ENCODE data around the gene SNX33. TPM values are rescaled to one million over a fixed set of nuclear protein-coding genes. Genes with fewer than 3 reads are reported as not detected.

SNX33 gene
- total RNA-seq, 2 experiments from 2014 or later: 0.60 to 0.79 TPM

DNA sequence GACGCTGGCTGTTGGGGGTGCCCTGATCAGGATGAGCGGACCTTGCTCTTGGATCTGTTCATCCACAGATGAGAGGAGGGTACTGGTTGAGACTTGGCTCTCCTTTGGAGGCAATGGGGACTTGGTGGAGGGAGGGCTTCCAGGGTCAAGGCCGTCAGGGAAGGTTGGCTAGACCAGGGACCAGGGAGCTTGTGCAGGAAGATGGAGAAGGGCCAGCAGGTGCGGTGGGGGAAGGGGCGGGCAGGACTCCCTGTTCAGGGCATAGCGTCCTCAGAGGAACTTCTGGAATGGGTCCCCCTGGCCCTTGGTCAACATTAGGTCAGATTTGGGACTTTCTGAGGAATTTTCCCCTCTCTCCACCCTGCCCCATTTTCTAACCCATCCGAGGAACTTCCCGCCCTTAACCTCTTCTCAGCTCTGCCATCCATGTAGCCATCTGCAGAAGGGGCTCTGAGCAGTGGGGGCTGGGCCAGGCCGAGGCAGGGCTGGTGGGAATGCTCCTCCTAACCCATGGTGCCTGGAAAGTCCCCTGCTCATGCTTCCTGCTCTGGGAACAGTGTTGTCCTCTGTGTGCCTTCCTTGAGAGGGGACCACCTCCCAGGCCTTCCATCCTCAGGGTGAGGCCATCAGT lies 11.5 kb downstream of the SNX33 start:
- Mint-ChIP-seq H3K27ac (no peak overlapping the region), H3K4me3 (no peak overlapping the region), H3K9me3 (no peaks in the 10 kb centered on the region), H3K27me3 (no peaks in the 10 kb centered on the region), H3K4me1 (no peaks in the 10 kb centered on the region), H3K36me3 (ENCODE audit: low read depth) (no peaks in the 10 kb centered on the region)
- ChIA-PET CTCF (no interaction called here), POLR2A (no interaction called here)
- DNase-seq: no peak

DNA sequence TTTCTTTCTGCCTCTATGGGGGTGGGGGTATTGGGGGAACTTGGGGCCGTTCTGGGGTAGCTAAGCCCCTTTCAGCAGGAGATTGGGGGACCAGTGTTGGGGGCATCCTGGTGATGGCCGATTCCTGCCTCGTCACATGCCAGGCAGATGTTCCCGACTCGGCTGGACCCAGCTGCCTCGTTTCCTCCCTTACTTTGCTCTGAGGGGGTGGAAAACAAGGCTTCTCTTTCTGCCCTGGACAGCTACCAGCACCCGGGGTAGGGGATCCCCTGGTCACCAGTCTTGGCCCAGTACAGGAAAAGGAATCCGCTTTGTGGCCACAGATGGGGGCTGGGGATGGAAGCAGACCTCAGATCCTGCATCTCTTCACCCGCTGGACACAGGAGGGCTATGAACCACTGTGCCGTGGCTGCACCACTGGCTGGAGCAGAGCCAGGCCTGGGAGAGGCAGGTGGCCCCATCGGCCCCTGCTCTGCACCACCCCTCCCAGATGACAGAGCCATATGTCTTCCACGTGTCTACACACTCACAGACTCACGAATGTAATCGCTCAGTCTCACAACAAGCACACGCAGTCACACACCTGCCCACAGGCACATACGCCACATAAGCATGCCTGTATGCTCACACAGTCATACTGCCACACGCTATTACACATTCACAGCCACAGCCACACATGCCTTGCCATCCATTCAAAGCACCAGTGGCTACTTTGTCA lies 12.4 kb downstream of the SNX33 start:
- ChIA-PET POLR2A (no interaction called here), CTCF (interaction anchor here (1.8 kb wide), 1 partner anchor 22 kb away, joined by 5 read pairs; no protein-coding TSS in a partner anchor)
- Mint-ChIP-seq H3K4me3 (no peak overlapping the region), H3K36me3 (ENCODE audit: low read depth) (no peaks in the 10 kb centered on the region), H3K27me3 (no peaks in the 10 kb centered on the region), H3K27ac (no peak overlapping the region), H3K9me3 (no peaks in the 10 kb centered on the region), H3K4me1 (no peaks in the 10 kb centered on the region)
- DNase-seq: no peak

DNA sequence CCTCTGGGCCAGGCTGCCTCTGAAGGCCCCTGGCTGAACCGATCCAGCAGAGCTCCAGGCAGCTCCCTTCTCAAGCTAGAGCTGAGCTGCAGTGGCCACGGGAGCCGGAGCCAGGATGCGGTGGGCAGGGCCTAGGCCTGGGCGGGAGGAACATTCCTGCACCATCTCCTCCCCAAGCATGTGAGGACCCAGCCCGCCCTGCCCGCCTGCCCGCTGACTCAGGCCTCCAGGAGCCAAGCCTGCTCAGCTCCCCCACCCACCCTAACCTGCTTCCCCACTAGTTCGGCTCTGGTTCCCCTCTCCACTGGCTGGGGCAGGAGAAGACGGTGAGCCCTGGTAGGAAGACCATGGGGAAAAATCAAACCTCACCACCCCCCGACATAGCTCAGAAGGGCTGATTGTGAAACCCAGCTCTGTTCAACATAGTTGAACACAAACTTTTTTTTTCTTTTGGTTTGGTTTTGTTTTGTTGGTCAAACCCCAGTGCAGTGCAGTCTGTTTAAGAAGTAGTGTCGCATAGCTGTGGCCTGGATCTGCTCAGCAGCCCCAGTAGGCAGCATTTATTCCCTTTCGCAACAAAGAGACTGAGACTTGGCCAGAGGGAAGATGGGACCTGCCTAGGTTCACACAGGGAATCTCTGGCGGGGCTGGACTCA lies 13.5 kb downstream of the SNX33 start:
- no peaks in the 10 kb centered on the region for H3K9me3 Mint-ChIP-seq
- H3K36me3 Mint-ChIP-seq (ENCODE audit: low read depth): no peaks in the 10 kb centered on the region
- POLR2A ChIA-PET: no interaction called here
- H3K27ac Mint-ChIP-seq: no peak overlapping the region
- H3K27me3 Mint-ChIP-seq: no peaks in the 10 kb centered on the region
- no peak for DNase-seq
- no peak overlapping the region for H3K4me3 Mint-ChIP-seq
- CTCF ChIA-PET: interaction anchor here (0.8 to 1.8 kb wide), 2 partner anchors 21 to 25 kb away, joined by 3 to 5 read pairs; no protein-coding TSS in a partner anchor
- H3K4me1 Mint-ChIP-seq: peaks cover 4% of the 10 kb centered on the region

DNA sequence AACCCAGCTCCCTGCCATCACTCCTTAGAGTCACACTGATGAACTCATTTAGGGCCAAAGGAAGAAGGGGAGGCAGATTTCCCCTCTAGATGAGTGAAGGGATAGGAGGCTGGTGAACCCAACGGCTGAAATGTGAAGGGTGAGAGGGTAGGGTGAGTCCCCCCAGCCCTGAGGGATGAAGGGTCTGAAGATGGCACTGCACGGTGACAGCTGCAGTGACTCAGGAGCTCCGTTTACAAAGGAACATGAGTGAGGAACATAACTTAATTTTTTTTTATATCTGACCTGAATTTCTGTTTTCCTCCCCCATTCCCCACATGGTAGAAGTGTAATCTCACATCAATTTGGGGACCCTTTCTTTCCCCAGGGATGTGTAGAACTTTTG lies 14.0 kb downstream of the SNX33 start:
- Mint-ChIP-seq H3K27ac (no peak overlapping the region), H3K4me3 (no peak overlapping the region), H3K9me3 (no peaks in the 10 kb centered on the region), H3K27me3 (no peaks in the 10 kb centered on the region), H3K4me1 (peaks cover 4% of the 10 kb centered on the region), H3K36me3 (ENCODE audit: low read depth) (no peaks in the 10 kb centered on the region)
- ChIA-PET POLR2A (interaction anchor here (0.6 kb wide), 1 partner anchor 135 kb away, joined by 3 read pairs; no protein-coding TSS in a partner anchor), CTCF (interaction anchor here (0.8 to 1.8 kb wide), 3 partner anchors 10 to 25 kb away, joined by 3 to 5 read pairs (median 3); no protein-coding TSS in a partner anchor)
- no peak for DNase-seq

DNA sequence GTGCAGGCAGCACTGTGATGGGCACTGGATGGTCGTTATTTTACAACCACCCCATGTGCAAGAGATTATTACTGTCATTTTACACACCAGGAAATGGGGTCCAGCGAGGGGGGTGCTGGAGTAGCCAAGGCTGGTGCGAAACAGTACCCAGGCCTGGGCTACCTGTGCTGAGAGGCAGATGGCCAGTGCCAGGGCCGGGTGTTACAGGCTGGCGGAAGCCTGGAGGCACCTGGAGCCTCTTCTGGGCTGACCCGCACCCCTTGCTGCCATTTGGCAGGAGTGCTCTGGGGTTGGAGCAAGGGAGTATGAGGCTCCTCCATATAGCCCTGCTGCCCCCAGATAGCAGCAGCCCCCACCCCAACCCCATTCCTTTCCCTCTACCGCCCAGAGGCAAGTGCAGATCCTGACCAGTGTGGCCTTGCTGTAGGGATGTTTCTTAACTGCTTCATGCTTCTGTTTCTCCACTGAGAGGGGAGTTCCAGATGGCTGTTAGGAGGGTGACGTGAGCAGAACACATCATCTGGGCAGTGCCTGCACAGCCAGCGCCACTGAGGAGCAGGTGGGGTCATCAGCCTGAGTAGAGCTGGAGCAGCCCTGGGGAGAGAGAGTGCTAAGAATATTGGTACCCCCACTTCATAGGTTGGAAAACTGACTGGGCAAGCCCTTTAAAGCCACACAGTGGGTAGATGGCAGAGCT lies 15.3 kb downstream of the SNX33 start:
- no peaks in the 10 kb centered on the region for H3K9me3 Mint-ChIP-seq
- H3K36me3 Mint-ChIP-seq (ENCODE audit: low read depth): no peaks in the 10 kb centered on the region
- peaks cover 4% of the 10 kb centered on the region for H3K4me1 Mint-ChIP-seq
- DNase-seq: no peak
- no peak overlapping the region for H3K27ac Mint-ChIP-seq
- ChIA-PET POLR2A (no interaction called here), CTCF (interaction anchor here (1.2 kb wide), 1 partner anchor 8 kb away, joined by 3 read pairs; no protein-coding TSS in a partner anchor)
- no peaks in the 10 kb centered on the region for H3K27me3 Mint-ChIP-seq
- H3K4me3 Mint-ChIP-seq: no peak overlapping the region

DNA sequence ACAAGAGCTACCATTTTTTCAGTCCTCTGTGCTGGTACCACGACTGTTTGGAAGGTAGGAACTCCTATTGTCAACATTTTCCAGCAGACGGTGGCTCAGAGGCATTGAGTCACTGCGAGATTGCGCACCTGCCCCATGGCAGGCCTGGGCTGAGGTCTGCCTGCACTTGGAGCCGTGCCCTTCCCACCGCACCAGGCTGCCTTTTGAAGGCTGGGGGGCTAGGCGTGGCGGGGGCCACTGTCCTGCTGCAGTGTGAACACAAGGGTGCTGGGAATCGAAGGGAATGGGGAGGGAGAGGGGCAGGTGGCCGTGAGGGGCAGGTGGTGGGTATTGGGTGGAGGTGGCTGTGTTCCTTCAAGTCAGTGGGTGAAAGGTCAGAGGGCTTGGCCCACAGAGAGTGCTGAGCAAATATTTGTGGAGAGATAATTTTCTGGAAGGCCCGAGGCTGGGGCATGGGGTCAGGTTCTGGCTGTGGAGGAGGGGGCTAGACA lies 16.3 kb downstream of the SNX33 start:
- ChIA-PET CTCF (interaction anchor here (0.8 kb wide), 1 partner anchor 331 kb away, joined by 3 read pairs; no protein-coding TSS in a partner anchor), POLR2A (no interaction called here)
- H3K4me1 Mint-ChIP-seq: peaks cover 4% of the 10 kb centered on the region
- H3K27ac Mint-ChIP-seq: no peak overlapping the region
- no peaks in the 10 kb centered on the region for H3K27me3 Mint-ChIP-seq
- no peak overlapping the region for H3K4me3 Mint-ChIP-seq
- H3K9me3 Mint-ChIP-seq: no peaks in the 10 kb centered on the region
- H3K36me3 Mint-ChIP-seq (ENCODE audit: low read depth): no peaks in the 10 kb centered on the region
- no peak for DNase-seq

DNA sequence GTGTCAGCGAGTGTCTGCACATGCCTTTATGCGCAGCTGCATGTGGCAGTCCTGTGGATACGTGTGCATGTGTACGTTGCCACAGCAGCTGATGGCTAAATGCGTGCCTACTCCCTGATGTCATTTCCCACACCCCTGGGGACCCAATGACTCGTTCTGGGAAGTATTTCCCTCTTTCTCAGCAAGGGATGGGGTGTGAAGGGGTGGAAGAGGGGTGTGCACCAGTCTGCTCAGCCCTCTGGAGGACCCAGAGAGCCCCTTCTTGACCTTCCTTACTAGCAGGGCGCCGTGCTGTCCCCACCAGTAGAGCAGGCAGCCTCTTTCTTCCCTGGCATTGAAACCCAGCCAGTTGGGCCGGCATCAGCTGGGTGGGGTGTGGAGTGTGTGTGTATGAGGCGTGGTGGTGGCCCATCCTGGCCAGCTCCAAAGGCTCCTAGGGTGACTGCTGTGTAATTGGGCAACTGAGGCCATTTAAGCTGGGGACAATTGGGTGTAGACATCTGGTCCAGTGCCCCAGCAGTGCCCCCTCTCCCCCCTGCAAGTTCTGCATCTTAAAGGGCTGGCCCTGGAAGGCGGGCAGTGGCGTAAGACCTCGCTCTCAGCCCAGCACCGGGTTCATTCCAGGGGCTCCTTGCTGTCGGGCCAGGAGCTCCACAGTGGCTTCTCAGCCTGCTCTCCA lies 19.2 kb downstream of the SNX33 start:
- H3K36me3 Mint-ChIP-seq (ENCODE audit: low read depth): no peaks in the 10 kb centered on the region
- H3K4me3 Mint-ChIP-seq: no peak overlapping the region
- CTCF ChIA-PET: no interaction called here
- POLR2A ChIA-PET: no interaction called here
- H3K9me3 Mint-ChIP-seq: no peaks in the 10 kb centered on the region
- no peak for DNase-seq
- H3K27me3 Mint-ChIP-seq: no peaks in the 10 kb centered on the region
- H3K27ac Mint-ChIP-seq: no peak overlapping the region
- peaks cover 4% of the 10 kb centered on the region for H3K4me1 Mint-ChIP-seq

DNA sequence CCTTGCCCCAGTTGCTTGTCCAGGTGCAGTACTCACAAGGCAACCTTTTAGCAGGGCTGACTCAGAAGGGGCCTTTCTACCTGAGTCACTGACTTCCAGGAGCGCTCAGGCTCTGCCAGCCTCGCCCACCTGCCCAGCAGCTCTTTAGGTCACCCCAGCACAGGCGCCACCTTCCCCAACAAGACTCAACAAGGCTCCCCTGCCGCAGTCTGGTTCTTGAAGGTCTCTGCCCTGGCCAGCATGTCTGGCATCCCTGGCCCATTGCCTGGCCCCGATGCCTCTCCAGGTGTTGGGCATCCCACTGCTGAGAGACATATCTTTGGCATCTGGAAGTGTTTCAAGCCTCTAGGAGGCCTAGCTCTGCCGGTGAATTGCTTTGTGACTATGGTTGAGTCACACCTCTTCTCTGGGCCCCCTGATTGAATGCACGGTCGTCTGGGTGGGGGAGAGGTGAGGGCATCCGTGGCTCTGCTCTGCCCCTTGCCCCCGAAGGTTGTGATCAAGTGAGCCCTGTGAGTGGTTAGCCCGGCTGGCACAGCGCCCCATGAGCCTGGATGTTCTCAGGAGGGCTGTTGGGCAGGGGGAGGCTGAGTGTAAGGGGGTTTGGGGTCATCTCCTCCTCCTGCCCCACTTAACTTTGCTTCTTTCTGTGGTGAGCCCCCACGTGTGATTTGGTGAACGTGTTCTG lies 21.6 kb downstream of the SNX33 start:
- H3K9me3 Mint-ChIP-seq: no peaks in the 10 kb centered on the region
- no peaks in the 10 kb centered on the region for H3K36me3 Mint-ChIP-seq (ENCODE audit: low read depth)
- ChIA-PET POLR2A (no interaction called here), CTCF (no interaction called here)
- H3K27ac Mint-ChIP-seq: no peak overlapping the region
- no peak overlapping the region for H3K4me3 Mint-ChIP-seq
- H3K4me1 Mint-ChIP-seq: peaks cover 4% of the 10 kb centered on the region
- DNase-seq: no peak
- no peaks in the 10 kb centered on the region for H3K27me3 Mint-ChIP-seq

DNA sequence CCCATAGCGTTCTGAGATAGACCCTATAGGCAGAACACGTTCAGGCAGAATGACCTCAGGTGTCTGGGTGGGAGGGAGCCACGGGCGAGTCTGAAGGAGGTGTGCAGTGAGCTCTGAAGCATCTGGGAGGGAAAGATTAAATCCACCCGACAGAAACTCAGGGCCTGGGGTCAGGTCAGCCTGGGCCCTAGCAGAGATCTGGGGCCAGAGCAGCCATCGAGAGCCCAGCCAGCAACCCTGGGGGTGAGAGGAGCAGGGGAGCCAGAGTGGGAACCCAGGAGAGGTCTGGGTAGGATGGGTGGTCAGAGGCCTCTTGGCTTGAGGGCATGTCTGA lies 22.1 kb downstream of the SNX33 start:
- H3K4me3 Mint-ChIP-seq: no peak overlapping the region
- DNase-seq: no peak
- H3K27me3 Mint-ChIP-seq: no peaks in the 10 kb centered on the region
- CTCF ChIA-PET: no interaction called here
- H3K9me3 Mint-ChIP-seq: no peaks in the 10 kb centered on the region
- H3K36me3 Mint-ChIP-seq (ENCODE audit: low read depth): no peaks in the 10 kb centered on the region
- peaks cover 4% of the 10 kb centered on the region for H3K4me1 Mint-ChIP-seq
- no peak overlapping the region for H3K27ac Mint-ChIP-seq
- POLR2A ChIA-PET: no interaction called here

DNA sequence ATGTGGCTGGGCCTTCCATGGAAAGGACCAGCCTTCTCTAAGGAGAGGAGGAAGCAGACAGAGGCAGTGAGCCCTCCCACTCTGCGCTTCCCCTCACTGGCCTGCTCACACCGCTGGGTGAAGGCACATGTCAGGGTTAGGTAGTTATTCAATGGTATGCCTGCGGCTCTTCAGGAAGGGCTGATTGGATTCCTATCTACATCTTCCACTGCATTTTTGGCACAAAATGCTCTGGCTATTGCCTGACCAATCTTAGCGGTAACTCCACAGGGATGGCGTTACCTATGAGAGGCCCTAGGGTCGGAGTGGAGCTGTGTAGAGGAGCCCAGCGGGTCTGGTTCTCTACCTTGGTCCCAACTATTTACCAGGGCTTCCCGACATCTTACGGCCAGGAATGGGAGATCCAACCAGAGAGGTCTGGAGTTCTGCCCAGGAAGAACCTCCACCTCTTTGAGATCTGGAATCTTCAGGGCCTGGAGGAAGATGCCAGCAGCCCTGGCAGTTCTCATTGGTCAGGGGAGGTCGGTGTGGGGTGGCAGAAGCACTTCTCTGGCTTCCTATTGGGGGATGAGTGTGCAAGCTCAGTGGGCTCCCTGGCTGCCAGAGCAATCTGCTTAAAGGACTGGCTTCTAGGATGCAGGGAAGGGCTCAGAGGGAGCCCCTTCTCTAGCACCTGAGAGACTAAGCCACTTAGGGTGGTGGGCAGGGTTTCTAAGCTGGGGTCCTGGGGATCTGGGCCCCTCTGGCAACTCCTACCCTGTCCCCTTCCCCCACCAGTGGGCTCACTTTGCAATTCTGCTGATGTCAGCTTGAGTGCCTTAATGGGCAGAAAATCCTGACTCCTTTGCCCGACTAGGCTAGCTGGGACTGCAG lies 24.3 kb downstream of the SNX33 start:
- Mint-ChIP-seq H3K36me3 (ENCODE audit: low read depth) (no peaks in the 10 kb centered on the region), H3K9me3 (no peaks in the 10 kb centered on the region), H3K27ac (no peak overlapping the region), H3K4me3 (no peak overlapping the region), H3K27me3 (no peaks in the 10 kb centered on the region), H3K4me1 (no peaks in the 10 kb centered on the region)
- POLR2A ChIA-PET: no interaction called here
- no peak for DNase-seq
- CTCF ChIA-PET: interaction anchor here (1.0 to 1.3 kb wide), 3 partner anchors 9 to 75 kb away, joined by 3 read pairs; no protein-coding TSS in a partner anchor

DNA sequence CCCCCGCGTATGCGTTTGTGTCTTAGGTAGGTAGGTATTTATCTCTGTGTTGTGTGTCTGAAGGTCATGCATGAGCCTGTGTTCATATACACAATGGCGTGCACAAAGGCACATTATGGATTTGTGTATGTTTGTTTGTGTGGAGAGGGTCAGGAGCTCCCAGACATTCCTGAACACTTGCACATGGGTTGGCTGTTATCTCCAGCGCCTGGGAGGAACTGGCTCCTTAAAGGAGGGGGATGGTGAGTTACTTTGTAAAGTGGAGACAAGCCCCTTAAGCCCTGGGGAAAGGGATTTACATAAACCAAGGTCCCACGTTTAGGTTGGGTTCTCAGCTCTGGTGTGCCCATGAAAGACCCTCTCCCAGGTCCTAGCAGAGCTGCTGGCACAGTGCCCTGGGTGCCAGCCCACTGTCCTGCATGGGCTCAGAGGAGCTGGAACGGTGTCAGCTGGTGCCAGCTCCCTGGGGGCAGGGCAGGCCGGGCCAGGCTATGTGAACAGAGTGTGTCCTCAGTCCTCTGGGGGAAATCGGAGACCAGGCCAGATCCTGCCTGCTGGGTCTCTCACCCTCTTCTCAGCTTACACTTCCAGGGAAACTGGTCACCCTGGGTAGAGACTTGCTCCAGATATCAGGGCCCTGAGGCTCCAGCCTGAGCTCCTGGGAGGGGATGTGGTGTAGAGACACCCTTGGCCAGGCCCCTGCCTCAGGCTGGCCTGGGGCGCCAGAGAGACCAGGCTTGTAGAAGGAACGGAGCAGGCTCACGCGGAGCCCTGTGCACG lies 25.1 kb downstream of the SNX33 start:
- ChIA-PET POLR2A (no interaction called here), CTCF (interaction anchor here (1.1 to 1.3 kb wide), 2 partner anchors 8 to 31 kb away, joined by 3 read pairs; no protein-coding TSS in a partner anchor)
- Mint-ChIP-seq H3K4me1 (no peaks in the 10 kb centered on the region), H3K27ac (no peak overlapping the region), H3K9me3 (no peaks in the 10 kb centered on the region), H3K27me3 (no peaks in the 10 kb centered on the region), H3K4me3 (no peak overlapping the region), H3K36me3 (ENCODE audit: low read depth) (no peaks in the 10 kb centered on the region)
- DNase-seq: no peak
